ENCODE results near the gene RSBN1.
"Not testable (repeated sequence)": the region's sequence is repeated elsewhere in the genome, so short reads cannot be mapped to it uniquely, and the experiment has no call there.

Gene RSBN1

DNA sequence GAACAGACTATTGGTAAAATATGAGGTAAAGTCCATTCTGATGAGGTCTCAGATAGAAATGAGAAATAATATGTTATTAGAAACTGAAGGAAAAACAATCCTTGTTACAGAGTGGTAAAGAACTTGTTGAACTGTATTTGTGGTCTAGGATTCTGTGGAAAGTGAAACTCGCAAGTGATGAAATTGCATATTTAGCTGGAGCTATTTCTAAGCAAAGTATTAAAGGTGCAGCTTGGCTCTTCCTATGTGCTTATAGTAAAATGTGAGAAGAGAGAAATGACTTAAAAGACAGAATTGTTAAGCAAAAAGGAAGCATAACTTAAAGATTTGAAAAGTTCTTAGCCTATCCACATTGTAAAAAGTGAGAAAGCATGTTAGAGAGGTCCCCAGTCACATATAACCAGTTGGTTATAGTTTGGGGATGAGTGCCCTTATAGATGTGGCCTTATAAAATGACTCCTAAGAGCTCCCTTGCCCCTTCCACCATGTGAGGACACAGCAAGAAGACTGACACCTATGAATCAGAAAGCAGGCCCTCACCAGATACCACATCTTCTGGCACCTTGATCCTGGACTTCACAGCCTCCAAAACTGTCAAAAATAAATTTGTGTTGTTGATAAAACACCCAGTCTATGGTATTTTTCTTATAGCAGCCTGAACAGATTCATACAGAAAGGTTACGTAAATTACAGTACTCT is 77.8 kb downstream of the RSBN1 start:
- H3K4me3 ChIP-seq (ENCODE audit: control insufficient read depth, low read depth, low read length) = no peak overlapping the region
- TF ChIP-seq, protein P1, sequence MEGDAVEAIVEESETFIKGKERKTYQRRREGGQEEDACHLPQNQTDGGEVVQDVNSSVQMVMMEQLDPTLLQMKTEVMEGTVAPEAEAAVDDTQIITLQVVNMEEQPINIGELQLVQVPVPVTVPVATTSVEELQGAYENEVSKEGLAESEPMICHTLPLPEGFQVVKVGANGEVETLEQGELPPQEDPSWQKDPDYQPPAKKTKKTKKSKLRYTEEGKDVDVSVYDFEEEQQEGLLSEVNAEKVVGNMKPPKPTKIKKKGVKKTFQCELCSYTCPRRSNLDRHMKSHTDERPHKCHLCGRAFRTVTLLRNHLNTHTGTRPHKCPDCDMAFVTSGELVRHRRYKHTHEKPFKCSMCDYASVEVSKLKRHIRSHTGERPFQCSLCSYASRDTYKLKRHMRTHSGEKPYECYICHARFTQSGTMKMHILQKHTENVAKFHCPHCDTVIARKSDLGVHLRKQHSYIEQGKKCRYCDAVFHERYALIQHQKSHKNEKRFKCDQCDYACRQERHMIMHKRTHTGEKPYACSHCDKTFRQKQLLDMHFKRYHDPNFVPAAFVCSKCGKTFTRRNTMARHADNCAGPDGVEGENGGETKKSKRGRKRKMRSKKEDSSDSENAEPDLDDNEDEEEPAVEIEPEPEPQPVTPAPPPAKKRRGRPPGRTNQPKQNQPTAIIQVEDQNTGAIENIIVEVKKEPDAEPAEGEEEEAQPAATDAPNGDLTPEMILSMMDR (IDR thresholded peaks at IDR 0.05; ENCODE audit: control insufficient read depth, insufficient read depth, low read depth, low read length, missing control alignments) = no peak
- no peak for DNase-seq (ENCODE audit: low read depth)

DNA sequence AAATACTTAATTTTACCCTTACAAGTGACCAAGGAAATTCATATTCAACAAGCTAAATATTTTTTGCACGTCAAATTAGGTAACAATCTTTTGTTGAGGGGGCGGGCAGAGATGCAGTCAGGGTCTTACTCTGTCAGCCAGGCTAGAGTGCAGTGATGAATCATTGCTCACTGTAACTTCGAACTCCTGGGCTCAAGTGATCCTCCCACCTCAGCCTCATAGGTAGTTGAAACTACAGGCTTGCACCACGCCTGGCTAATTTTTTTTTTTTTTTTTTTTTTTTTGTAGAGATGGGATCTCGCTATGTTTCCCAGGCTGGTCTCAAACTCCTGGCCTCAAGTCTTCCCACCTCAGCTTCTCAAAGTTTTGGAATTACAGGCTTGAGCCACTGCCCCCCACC is 79.5 kb downstream of the RSBN1 start:
- TF ChIP-seq, protein P1 (IDR thresholded peaks at IDR 0.05; ENCODE audit: control insufficient read depth, insufficient read depth, low read depth, low read length, missing control alignments) = no peak
- no peak overlapping the region for H3K4me3 ChIP-seq (ENCODE audit: control insufficient read depth, low read depth, low read length)
- no peak for DNase-seq (ENCODE audit: low read depth)

DNA sequence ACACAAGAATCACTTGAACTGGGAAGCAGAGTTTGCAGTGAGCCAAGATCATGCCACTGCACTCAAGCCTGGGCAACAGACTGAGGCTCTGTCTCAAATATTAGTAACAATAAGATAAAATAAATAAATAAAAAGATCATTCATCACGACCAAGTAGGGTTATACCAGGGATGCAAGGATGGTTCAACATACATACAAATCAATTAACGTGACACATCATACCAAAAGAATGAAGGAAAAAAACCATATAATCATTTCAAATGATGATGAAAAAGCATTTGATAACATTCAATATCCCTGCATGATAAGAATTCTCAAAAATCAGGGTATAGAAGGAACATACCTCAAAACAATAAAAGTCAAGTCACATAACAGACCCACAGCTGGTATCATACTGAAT is 91.3 kb downstream of the RSBN1 start:
- H3K4me3 ChIP-seq (ENCODE audit: control insufficient read depth, low read depth, low read length) = no peak overlapping the region
- no peak for DNase-seq (ENCODE audit: low read depth)
- TF ChIP-seq, protein P1 (IDR thresholded peaks at IDR 0.05; ENCODE audit: control insufficient read depth, insufficient read depth, low read depth, low read length, missing control alignments) = no peak

DNA sequence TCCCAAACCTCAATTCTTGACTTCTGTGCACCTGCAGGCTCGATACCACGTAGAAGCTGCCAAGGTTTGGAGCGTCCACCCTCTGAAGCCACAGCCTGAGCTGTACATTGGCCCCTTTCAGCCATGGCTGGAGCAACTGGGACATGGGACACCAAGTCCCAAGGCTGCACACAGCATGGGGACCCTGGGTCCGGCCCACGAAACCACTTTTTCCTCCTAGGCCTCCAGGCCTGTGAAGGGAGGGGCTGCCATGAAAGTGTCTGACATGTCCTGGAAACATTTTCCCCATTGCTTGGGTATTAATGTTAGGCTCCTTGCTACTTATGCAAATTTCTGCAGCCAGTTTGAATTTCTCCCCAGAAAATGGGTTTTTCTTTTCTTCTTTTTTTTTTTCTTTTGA is 93.7 kb downstream of the RSBN1 start:
- not testable (repeated sequence) for H3K4me3 ChIP-seq (ENCODE audit: control insufficient read depth, low read depth, low read length); DNase-seq (ENCODE audit: low read depth)

DNA sequence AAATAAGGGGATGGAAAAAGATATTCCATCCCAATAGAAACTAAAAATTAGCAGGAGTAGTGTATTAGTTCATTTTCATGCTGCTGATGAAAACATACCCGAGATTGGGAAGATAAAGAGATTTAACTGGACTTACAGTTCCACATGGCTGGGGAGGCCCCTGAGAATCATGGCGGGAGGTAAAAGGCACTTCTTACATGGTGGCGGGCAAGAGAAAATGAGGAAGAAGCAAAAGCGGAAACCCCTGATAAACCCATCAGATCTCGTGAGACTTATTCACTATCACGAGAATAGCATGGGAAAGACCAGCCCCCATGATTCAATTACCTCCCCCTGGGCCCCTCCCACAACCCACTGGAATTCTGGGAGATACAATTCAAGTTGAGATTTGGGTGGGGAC is 94.8 kb downstream of the RSBN1 start:
- not testable (repeated sequence) for DNase-seq (ENCODE audit: low read depth); H3K4me3 ChIP-seq (ENCODE audit: control insufficient read depth, low read depth, low read length)

DNA sequence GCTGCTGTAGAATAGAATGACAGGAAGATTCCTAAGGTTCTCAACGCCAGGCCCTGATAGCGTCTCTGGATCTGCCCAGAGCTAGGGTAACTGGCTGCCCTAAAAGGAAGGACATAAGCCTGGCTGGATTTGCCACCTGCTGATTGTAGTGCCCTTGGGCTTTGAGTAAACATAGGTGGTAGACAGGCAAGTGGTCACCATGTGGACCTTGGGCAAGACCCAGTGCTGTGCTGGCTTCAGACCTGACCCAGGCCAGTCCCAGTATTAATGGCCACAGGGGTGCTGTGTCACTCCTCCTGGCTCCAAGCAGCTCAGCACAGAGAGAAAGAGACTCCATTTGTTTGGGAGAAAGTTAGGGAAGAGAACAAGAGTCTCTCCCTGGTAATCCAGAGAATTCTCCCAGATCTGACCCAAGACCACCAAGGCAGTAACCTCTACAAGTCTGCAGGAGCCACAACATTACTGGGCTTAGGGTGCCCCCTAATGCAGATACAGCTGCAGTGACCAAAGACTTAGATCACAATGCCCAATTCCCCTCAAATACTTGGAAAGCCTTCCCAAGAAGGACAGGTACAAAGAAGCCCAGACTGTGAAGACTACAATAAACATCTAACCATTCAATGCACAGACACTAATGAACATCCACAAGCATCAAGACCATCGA is 97.5 kb downstream of the RSBN1 start:
- TF ChIP-seq, protein P1 (IDR thresholded peaks at IDR 0.05; ENCODE audit: control insufficient read depth, insufficient read depth, low read depth, low read length, missing control alignments) = no peak
- no peak for DNase-seq (ENCODE audit: low read depth)
- H3K4me3 ChIP-seq (ENCODE audit: control insufficient read depth, low read depth, low read length) = no peak overlapping the region

Data from AG09309 (cell line).